A673 (cell line): ENCODE results near the gene ALDH1B1. TPM values are rescaled to one million over a fixed set of nuclear protein-coding genes. Genes with fewer than 3 reads are reported as not detected.

ENCODE experiments used
- BruUV-seq: library from RNA; stranded (reverse); fragments of 400-500 nt; replicated peaks from 2 replicates; lab custom pipeline; 2021; lab: Mats Ljungman, UMichigan
- CTCF ChIA-PET: fragments of 300-600 bp; sonication (Branson Sonifier 250); formaldehyde crosslinking; loops from one replicate; lab custom pipeline; 2022; ENCODE audit warnings: antibody characterized with exemption; lab: Charles Lee
- POLR2A ChIA-PET: fragments of 300-600 bp; sonication (Branson Sonifier 250); formaldehyde crosslinking; loops from one replicate; lab custom pipeline; 2022; ENCODE audit warnings: antibody characterized with exemption; ENCODE audit not compliant: low non-redundant PET; lab: Charles Lee
- DNase-seq: peaks from one replicate; pipeline ENCODE4 v3.0.0-alpha.2; 2015; ENCODE audit warnings: low spot score
- H3K27ac ChIP-seq: fragments of 200-600 bp; sonication (generic); 2 replicates; pipeline ENCODE4 v1.5.1; 2016; ENCODE audit warnings: mixed run types, low read depth, mild to moderate bottlenecking, mixed read lengths, antibody characterized with exemption, low read length; ENCODE audit not compliant: poor library complexity, severe bottlenecking
- H3K27me3 ChIP-seq: fragments of 200-600 bp; sonication (generic); replicated peaks from 2 replicates; pipeline ENCODE4 v1.6.1; 2017; ENCODE audit warnings: mixed run types, low read depth, mild to moderate bottlenecking, mixed read lengths, antibody characterized with exemption, low read length; ENCODE audit not compliant: insufficient read depth, poor library complexity
- H3K36me3 ChIP-seq: fragments of 200-600 bp; sonication (generic); 2 replicates; pipeline ENCODE4 v1.6.1; 2016; ENCODE audit warnings: mixed run types, mild to moderate bottlenecking, mixed read lengths, antibody characterized with exemption, low read length; ENCODE audit not compliant: insufficient read depth, poor library complexity, severe bottlenecking
- H3K4me1 ChIP-seq: fragments of 200-600 bp; sonication (generic); 2 replicates; pipeline ENCODE4 v1.6.1; 2017; ENCODE audit warnings: mixed run types, mild to moderate bottlenecking, mixed read lengths, antibody characterized with exemption, low read length; ENCODE audit not compliant: insufficient read depth, poor library complexity, severe bottlenecking
- H3K4me3 ChIP-seq: fragments of 200-600 bp; sonication (generic); 2 replicates; pipeline ENCODE4 v1.5.1; 2016; ENCODE audit warnings: low read depth, mixed run types, mild to moderate bottlenecking, mixed read lengths, low read length; ENCODE audit not compliant: poor library complexity, severe bottlenecking
- H3K9me3 ChIP-seq: fragments of 200-600 bp; sonication (generic); 2 replicates; pipeline ENCODE4 v1.6.1; 2016; ENCODE audit warnings: mixed run types, low read depth, mild to moderate bottlenecking, mixed read lengths, antibody characterized with exemption, low read length; ENCODE audit not compliant: poor library complexity, severe bottlenecking
- EZH2 ChIP-seq: fragments of 200-600 bp; sonication (generic); IDR thresholded peaks from 2 replicates; pipeline ENCODE4 v1.6.1; 2017; ENCODE audit warnings: borderline replicate concordance, low read depth, mild to moderate bottlenecking, mixed read lengths, antibody characterized with exemption, low read length; ENCODE audit not compliant: poor library complexity, severe bottlenecking
- intact Hi-C: fragments of 100-400 bp; cut with micrococcal nuclease; formaldehyde crosslinking; loops from one replicate; pipeline ENCODE4 v1.10.0; 2022; ENCODE audit not compliant: unreplicated experiment
- total RNA-seq: library from RNA; stranded (reverse); gene quantifications from 2 replicates; pipeline ENCODE4 v1.2.3, GENCODE V29; 2021
- TF ChIP-seq, protein P1 (sequence below): fragments of 300-800, 200-600 bp; sonication (generic); conservative IDR thresholded peaks from 2 replicates; pipeline ENCODE4 v1.5.1; 2017; ENCODE audit warnings: low read depth, mild to moderate bottlenecking, antibody characterized with exemption, low read length, moderate library complexity, mixed read lengths

ALDH1B1 gene
- total RNA-seq, 1 experiment from 2014 or later, result 29.0 TPM

DNA sequence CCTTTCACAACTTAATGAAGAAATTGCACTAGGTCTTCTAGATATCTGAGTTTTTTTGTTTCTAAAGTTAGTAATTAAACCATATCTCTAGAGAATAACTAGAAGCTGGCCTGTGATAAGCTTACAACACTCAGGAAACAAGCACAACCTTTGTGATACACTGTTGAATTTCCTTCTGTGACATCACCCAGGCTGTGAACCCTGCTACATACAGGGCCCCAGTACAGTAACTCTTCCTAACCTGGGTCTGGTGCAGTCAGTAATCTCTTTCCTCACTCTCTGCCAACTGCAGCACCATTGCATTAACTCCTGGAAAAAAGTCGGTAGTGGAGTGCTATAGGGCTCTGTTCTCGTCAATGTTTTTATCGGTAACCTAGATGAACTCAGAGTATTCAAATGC, 42.4 kb downstream of the ALDH1B1 start:
- Histone ChIP-seq H3K4me3 (no peak overlapping the region), H3K9me3 (no peaks in the 10 kb centered on the region), H3K27me3 (no peaks in the 10 kb centered on the region), H3K4me1 (no peaks in the 10 kb centered on the region), H3K27ac (no peak overlapping the region), H3K36me3 (no peaks in the 10 kb centered on the region)
- intact Hi-C loops, result loop anchor here (10.0 kb wide), 1 partner anchor 520 kb away; no protein-coding TSS in a partner anchor
- ChIA-PET CTCF (interaction anchor here (0.6 kb wide), 1 partner anchor 186 kb away, joined by 3 read pairs; no protein-coding TSS in a partner anchor), POLR2A (interaction anchor here (0.6 kb wide), 1 partner anchor 1509 kb away, joined by 3 read pairs; no protein-coding TSS in a partner anchor)
- no peak for TF ChIP-seq EZH2
- TF ChIP-seq, protein P1, sequence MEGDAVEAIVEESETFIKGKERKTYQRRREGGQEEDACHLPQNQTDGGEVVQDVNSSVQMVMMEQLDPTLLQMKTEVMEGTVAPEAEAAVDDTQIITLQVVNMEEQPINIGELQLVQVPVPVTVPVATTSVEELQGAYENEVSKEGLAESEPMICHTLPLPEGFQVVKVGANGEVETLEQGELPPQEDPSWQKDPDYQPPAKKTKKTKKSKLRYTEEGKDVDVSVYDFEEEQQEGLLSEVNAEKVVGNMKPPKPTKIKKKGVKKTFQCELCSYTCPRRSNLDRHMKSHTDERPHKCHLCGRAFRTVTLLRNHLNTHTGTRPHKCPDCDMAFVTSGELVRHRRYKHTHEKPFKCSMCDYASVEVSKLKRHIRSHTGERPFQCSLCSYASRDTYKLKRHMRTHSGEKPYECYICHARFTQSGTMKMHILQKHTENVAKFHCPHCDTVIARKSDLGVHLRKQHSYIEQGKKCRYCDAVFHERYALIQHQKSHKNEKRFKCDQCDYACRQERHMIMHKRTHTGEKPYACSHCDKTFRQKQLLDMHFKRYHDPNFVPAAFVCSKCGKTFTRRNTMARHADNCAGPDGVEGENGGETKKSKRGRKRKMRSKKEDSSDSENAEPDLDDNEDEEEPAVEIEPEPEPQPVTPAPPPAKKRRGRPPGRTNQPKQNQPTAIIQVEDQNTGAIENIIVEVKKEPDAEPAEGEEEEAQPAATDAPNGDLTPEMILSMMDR, result no peak
- no TSS peak for BruUV-seq
- DNase-seq, result no peak

GRCh38 chr9:38435521-38435920, 43.0 kb downstream of the ALDH1B1 start:
- CTCF ChIA-PET, result no interaction called here

DNA sequence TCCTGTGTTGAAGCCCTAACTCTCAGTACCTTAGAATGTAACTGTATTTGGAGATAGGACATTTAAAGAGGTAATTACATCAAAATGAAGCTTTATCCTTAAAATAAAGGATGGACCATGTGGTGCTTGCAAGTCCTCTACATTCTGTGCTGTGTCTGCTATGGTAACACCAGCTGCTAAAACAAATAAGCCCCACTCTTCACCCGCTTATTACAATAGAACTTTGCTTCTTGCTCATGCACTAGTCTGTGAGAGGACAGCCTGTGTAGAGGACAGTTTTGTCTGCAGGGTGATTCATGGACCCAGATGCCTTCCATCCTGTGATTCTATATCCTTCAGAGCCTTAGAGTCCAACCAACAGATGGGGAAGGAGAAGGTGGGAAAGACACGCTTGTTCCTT, 44.2 kb downstream of the ALDH1B1 start:
- DNase-seq, result no peak
- Histone ChIP-seq H3K9me3 (no peaks in the 10 kb centered on the region), H3K27me3 (no peaks in the 10 kb centered on the region), H3K4me1 (no peaks in the 10 kb centered on the region), H3K4me3 (no peak overlapping the region), H3K36me3 (no peaks in the 10 kb centered on the region), H3K27ac (no peak overlapping the region)
- POLR2A ChIA-PET, result no interaction called here
- TF ChIP-seq, protein P1, result no peak
- TF ChIP-seq EZH2, result no peak
- BruUV-seq, result no TSS peak
- intact Hi-C loops, result loop anchor here (10.0 kb wide), 1 partner anchor 522 kb away; no protein-coding TSS in a partner anchor
- CTCF ChIA-PET, result no interaction called here

More at GRCh38 chr9:38435521-38435920, 43.0 kb downstream of the ALDH1B1 start:
- POLR2A ChIA-PET, result interaction anchor here (0.6 kb wide), 1 partner anchor 1510 kb away, joined by 3 read pairs; no protein-coding TSS in a partner anchor
- intact Hi-C loops, result loop anchor here (10.0 kb wide), 1 partner anchor 521 kb away; no protein-coding TSS in a partner anchor
- TF ChIP-seq, protein P1, result no peak
- TF ChIP-seq EZH2, result no peak
- no peaks in the 10 kb centered on the region for H3K27me3 ChIP-seq
- no peaks in the 10 kb centered on the region for H3K4me1 ChIP-seq
- no peak for DNase-seq
- no peak overlapping the region for H3K27ac ChIP-seq
- H3K4me3 ChIP-seq, result no peak overlapping the region
- H3K9me3 ChIP-seq, result no peaks in the 10 kb centered on the region
- H3K36me3 ChIP-seq, result no peaks in the 10 kb centered on the region
- no TSS peak for BruUV-seq
